H1 (cell line): ENCODE results near the gene RPLP2. TPM values are rescaled to one million over a fixed set of nuclear protein-coding genes. Genes with fewer than 3 reads are reported as not detected.

Source experiments
- CTCF ChIA-PET: fragments of 300-600 bp; sonication (Branson Sonifier 250); formaldehyde crosslinking; loops from one replicate; lab custom pipeline; 2021; ENCODE audit not compliant: partially characterized antibody; lab: Charles Lee
- POLR2A ChIA-PET: fragments of 300-600 bp; sonication (Branson Sonifier 250); formaldehyde crosslinking; loops from one replicate; lab custom pipeline; 2021; ENCODE audit warnings: inconsistent platforms; ENCODE audit not compliant: partially characterized antibody; lab: Charles Lee
- DNase-seq, 2 experiments: peaks; one replicate each; pipeline versions ENCODE4 v3.0.0 to v3.0.0-alpha.2; 2010 to 2022; ENCODE audit warnings: low spot score in 2 of 2, low read depth in 1 of 2, mixed read lengths in 1 of 2
- FAIRE-seq: peaks from 2 replicates; lab custom pipeline; 2011; peaks lifted over from hg19 to GRCh38; lab: Jason Lieb, UNC
- H2AFZ ChIP-seq: 2 replicates; pipeline ENCODE4 v1.8.1; 2012; ENCODE audit warnings: low read length, inconsistent platforms
- H2AK5ac ChIP-seq: 2 replicates; pipeline ENCODE4 v1.6.1; 2013; ENCODE audit warnings: low read depth, low read length
- H2BK120ac ChIP-seq: replicated peaks from 2 replicates; pipeline ENCODE3; 2013; ENCODE audit warnings: low read depth, low read length, inconsistent platforms
- H2BK12ac ChIP-seq: 2 replicates; pipeline ENCODE4 v1.6.1; 2013; ENCODE audit warnings: low read depth, low read length
- H2BK15ac ChIP-seq: 2 replicates; pipeline ENCODE4 v1.6.1; 2013; ENCODE audit warnings: low read length
- H2BK20ac ChIP-seq: 2 replicates; pipeline ENCODE4 v1.6.1; 2013; ENCODE audit warnings: low read length
- H2BK5ac ChIP-seq: 2 replicates; pipeline ENCODE4 v1.6.1; 2013; ENCODE audit warnings: low read depth, low read length
- H3K14ac ChIP-seq: 2 replicates; pipeline ENCODE4 v1.6.1; 2013; ENCODE audit warnings: inconsistent platforms; ENCODE audit not compliant: insufficient read length
- H3K18ac ChIP-seq: 2 replicates; pipeline ENCODE4 v1.6.1; 2013; ENCODE audit warnings: low read length; ENCODE audit errors: extremely low read depth
- H3K23ac ChIP-seq: 2 replicates; pipeline ENCODE4 v1.6.1; 2013; ENCODE audit warnings: inconsistent platforms; ENCODE audit not compliant: insufficient read length
- H3K23me2 ChIP-seq: 2 replicates; pipeline ENCODE4 v1.6.1; 2013; ENCODE audit warnings: low read depth, low read length
- H3K27ac ChIP-seq: 2 replicates; pipeline ENCODE4 v1.6.1; 2011; ENCODE audit warnings: low read depth, low read length, inconsistent platforms
- H3K27me3 ChIP-seq, 4 experiments: replicated peaks in 1 of 4; 1 replicate in 1 of 4; 2 replicates in 3 of 4; pipeline versions ENCODE4 v1.6.1 to v1.8.1; 2011 to 2013; ENCODE audit warnings: low read length in 3 of 4, mild to moderate bottlenecking in 3 of 4, inconsistent platforms in 2 of 4, mixed read lengths in 2 of 4, moderate library complexity in 1 of 4; ENCODE audit not compliant: control insufficient read depth in 3 of 4, insufficient read depth in 3 of 4; ENCODE audit errors: extremely low read depth in 1 of 4
- H3K36me3 ChIP-seq, 4 experiments: 2 replicates each; pipeline versions ENCODE4 v1.6.1 to v1.8.1; 2011 to 2013; ENCODE audit warnings: mild to moderate bottlenecking in 4 of 4, low read length in 3 of 4, moderate library complexity in 2 of 4, control low read depth in 1 of 4, inconsistent platforms in 1 of 4; ENCODE audit not compliant: insufficient read depth in 4 of 4, control insufficient read depth in 2 of 4
- H3K4ac ChIP-seq: replicated peaks from 2 replicates; pipeline ENCODE3; 2013; ENCODE audit warnings: low read length, low read depth, mixed read lengths, inconsistent platforms; ENCODE audit not compliant: insufficient read length
- H3K4me1 ChIP-seq, 4 experiments: replicated peaks in 1 of 4; 1 replicate in 1 of 4; 2 replicates in 3 of 4; pipeline versions ENCODE4 v1.6.1 to v1.8.1; 2011 to 2013; ENCODE audit warnings: low read length in 3 of 4, inconsistent platforms in 2 of 4, mixed read lengths in 1 of 4; ENCODE audit not compliant: insufficient read depth in 4 of 4, control insufficient read depth in 3 of 4
- H3K4me2 ChIP-seq, 2 experiments: 2 replicates each; pipeline versions ENCODE4 v1.6.1 to v1.8.1; 2011 to 2013; ENCODE audit warnings: low read depth in 2 of 2, low read length in 2 of 2, control low read depth in 1 of 2, inconsistent platforms in 1 of 2, mild to moderate bottlenecking in 1 of 2; ENCODE audit not compliant: insufficient read depth in 1 of 2
- H3K4me3 ChIP-seq, 4 experiments: fragments of 200-600, 300-600 bp in 1 of 4; sonication (generic), shearing (Covaris generic), sonication (Bioruptor Twin) in 1 of 4; 2 replicates each; pipeline versions ENCODE4 v1.5.1 to v1.8.1; 2011 to 2016; ENCODE audit warnings: low read length in 4 of 4, low read depth in 3 of 4, control low read depth in 2 of 4, inconsistent platforms in 2 of 4, mild to moderate bottlenecking in 2 of 4, mixed read lengths in 1 of 4, moderate library complexity in 1 of 4; ENCODE audit not compliant: insufficient read depth in 2 of 4; ENCODE audit errors: extremely low read depth in 1 of 4
- H3K56ac ChIP-seq: replicated peaks from 2 replicates; pipeline ENCODE3; 2013; ENCODE audit warnings: low read depth, mild to moderate bottlenecking, mixed read lengths, low read length, inconsistent platforms; ENCODE audit not compliant: insufficient read length
- H3K79me1 ChIP-seq: 2 replicates; pipeline ENCODE4 v1.6.1; 2013; ENCODE audit warnings: low read depth, low read length, control low read depth
- H3K79me2 ChIP-seq, 2 experiments: 2 replicates each; pipeline versions ENCODE4 v1.6.1 to v1.8.1; 2012 to 2013; ENCODE audit warnings: low read length in 2 of 2, mild to moderate bottlenecking in 2 of 2, inconsistent platforms in 1 of 2; ENCODE audit not compliant: insufficient read depth in 2 of 2, control insufficient read depth in 1 of 2
- H3K9ac ChIP-seq, 4 experiments: replicated peaks in 1 of 4; 1 replicate in 1 of 4; 2 replicates in 3 of 4; pipeline versions ENCODE4 v1.6.1 to v1.8.1; 2011 to 2013; ENCODE audit warnings: low read depth in 3 of 4, low read length in 3 of 4, control low read depth in 2 of 4, mild to moderate bottlenecking in 2 of 4, moderate library complexity in 2 of 4, inconsistent platforms in 1 of 4; ENCODE audit errors: extremely low read depth in 1 of 4
- H3K9me3 ChIP-seq, 2 experiments: 2 replicates each; pipeline versions ENCODE4 v1.6.1 to v1.8.1; 2012 to 2013; ENCODE audit warnings: mild to moderate bottlenecking in 2 of 2, moderate library complexity in 2 of 2, control low read depth in 1 of 2, inconsistent platforms in 1 of 2, low read depth in 1 of 2, low read length in 1 of 2, mixed read lengths in 1 of 2; ENCODE audit not compliant: insufficient read depth in 2 of 2
- H4K20me1 ChIP-seq, 2 experiments: replicated peaks in 1 of 2; 2 replicates each; pipeline versions ENCODE3 to v1.8.1; 2011 to 2013; ENCODE audit warnings: inconsistent platforms in 2 of 2, low read length in 2 of 2, mild to moderate bottlenecking in 1 of 2; ENCODE audit not compliant: insufficient read depth in 2 of 2, control insufficient read depth in 1 of 2
- H4K5ac ChIP-seq: 2 replicates; pipeline ENCODE4 v1.6.1; 2013; ENCODE audit warnings: low read length, low read depth, mixed read lengths, inconsistent platforms; ENCODE audit not compliant: insufficient read length
- H4K8ac ChIP-seq: 2 replicates; pipeline ENCODE4 v1.8.0; 2013; ENCODE audit warnings: mild to moderate bottlenecking, moderate library complexity, low read length, inconsistent platforms; ENCODE audit not compliant: insufficient read depth; ENCODE audit errors: extremely low read depth
- H4K91ac ChIP-seq: replicated peaks from 2 replicates; pipeline ENCODE3; 2013; ENCODE audit warnings: low read length, mixed read lengths, inconsistent platforms; ENCODE audit not compliant: insufficient read length
- EGR1 ChIP-seq: IDR thresholded peaks from 2 replicates; pipeline ENCODE4 v1.6.1; 2011; ENCODE audit warnings: low read depth, low read length, borderline replicate concordance
- EZH2 ChIP-seq: fragments of 200-600 bp; sonication (generic); IDR thresholded peaks from 2 replicates; pipeline ENCODE4 v1.7.1; 2012; ENCODE audit warnings: low read depth, mild to moderate bottlenecking, moderate library complexity, low read length, inconsistent platforms; ENCODE audit not compliant: severe bottlenecking
- HDAC6 ChIP-seq: IDR thresholded peaks from one replicate; pipeline ENCODE4 v1.7.1; 2012; ENCODE audit warnings: low read depth, mild to moderate bottlenecking, inconsistent platforms, low read length, moderate library complexity
- KDM4A ChIP-seq: IDR thresholded peaks from one replicate; pipeline ENCODE4 v1.7.1; 2012; ENCODE audit warnings: low read depth, mild to moderate bottlenecking, moderate library complexity, low read length, inconsistent platforms; ENCODE audit not compliant: severe bottlenecking
- KDM5A ChIP-seq: fragments of 200-600 bp; IDR thresholded peaks from 2 replicates; pipeline ENCODE4 v1.7.1; 2012; ENCODE audit warnings: mild to moderate bottlenecking, low read length, inconsistent platforms, mixed read lengths
- POLR2A ChIP-seq, 2 experiments: IDR thresholded peaks; 1 replicate in 1 of 2; 2 replicates in 1 of 2; pipeline ENCODE4 v1.6.1; 2011; ENCODE audit warnings: low read depth in 2 of 2, low read length in 2 of 2, mild to moderate bottlenecking in 2 of 2; ENCODE audit errors: control extremely low read depth in 1 of 2
- RBBP5 ChIP-seq: IDR thresholded peaks from 2 replicates; pipeline ENCODE4 v1.7.1; 2012; ENCODE audit warnings: low read depth, mild to moderate bottlenecking, inconsistent platforms, low read length, moderate library complexity, borderline replicate concordance
- SAP30 ChIP-seq: fragments of 300-600 bp; sonication (generic); IDR thresholded peaks from 2 replicates; pipeline ENCODE4 v1.7.1; 2012; ENCODE audit warnings: low read length, moderate library complexity, mild to moderate bottlenecking, inconsistent platforms; ENCODE audit not compliant: insufficient read depth, insufficient replicate concordance
- TAF7 ChIP-seq: optimal IDR thresholded peaks from 2 replicates; pipeline ENCODE3; 2011; ENCODE audit warnings: low read depth, mild to moderate bottlenecking, inconsistent platforms, low read length, moderate library complexity, borderline replicate concordance
- TEAD4 ChIP-seq: IDR thresholded peaks from 2 replicates; pipeline ENCODE4 v1.6.1; 2012; ENCODE audit warnings: low read depth, low read length, inconsistent platforms, mixed read lengths
- WGBS, 2 experiments: shearing (Covaris generic) in 1 of 2; methylation state at CpG; one replicate each; pipeline versions ENCODE4 v1.1.6 to v1.1.7; 2013 to 2015; ENCODE audit warnings: low lambda C conversion rate in 2 of 2, mixed read lengths in 2 of 2, inconsistent platforms in 1 of 2, low coverage in 1 of 2, missing lambda C conversion rate in 1 of 2; ENCODE audit not compliant: insufficient replicate concordance in 2 of 2, insufficient coverage in 1 of 2, insufficient read length in 1 of 2; ENCODE audit errors: extremely low coverage in 1 of 2, missing lambda C conversion rate in 1 of 2; 5-methylcytosine and 5-hydroxymethylcytosine counted together
- polyA plus RNA-seq, 7 experiments: library from polyadenylated mRNA; depleted of rRNA in 3 of 7; stranded (reverse) in 5 of 7; unstranded in 2 of 7; fragments of >200 nt in 5 of 7; fragments of 200-250 nt in 2 of 7; gene quantifications; 1 replicate in 5 of 7; 2 replicates in 1 of 7; 4 replicates in 1 of 7; pipeline versions ENCODE4 v1.2.1 to v1.2.3, GENCODE V29; 2011 to 2013; ENCODE audit warnings: missing spikeins in 2 of 7, mixed read lengths in 2 of 7
- total RNA-seq: library from RNA; stranded (reverse); fragmentation: NEBNext Ultra II Directional; extraction: Animal tissue kit (Norgen Biotek cat#: 25700); gene quantifications from 2 replicates; pipeline ENCODE4 v1.2.1, GENCODE V29; 2021

Gene RPLP2
- total and polyA plus RNA-seq, 2 of the 8 experiments (the other 6 are each of a cell fraction or from before 2014, with no cell fraction given): 1,789 to 2,106 TPM

- FAIRE-seq (no peak), DNase-seq (no peak)
- Histone ChIP-seq H3K79me2 (peaks cover 0 to 5% of the 10 kb centered on the region in 2 experiments; a peak in 1 of 4 replicates), H4K91ac (no peak overlapping the region), H2BK20ac (no peak overlapping the region), H3K4ac (no peak overlapping the region), H3K4me3 (peak overlapping the region; percentile 77 to 92 (median 80); a peak in 5 of 8 replicates), H2BK12ac (no peak overlapping the region), H3K27me3 (no peaks in the 10 kb centered on the region; a peak in 2 of 7 replicates), H3K9me3 (no peaks in the 10 kb centered on the region), H3K36me3 (peaks cover 0 to 10% (median 1%) of the 10 kb centered on the region in 4 experiments; a peak in 1 of 8 replicates), H4K20me1 (peaks cover 0 to 14% of the 10 kb centered on the region in 2 experiments), H3K9ac (no peak overlapping the region), H3K79me1 (peaks cover 8% of the 10 kb centered on the region), H2AK5ac (no peak overlapping the region), H4K8ac (no peak overlapping the region), H3K18ac (no peak overlapping the region), H2BK15ac (no peak overlapping the region; the same call in 1 of the 2 replicates), H3K14ac (no peak overlapping the region), H3K56ac (no peak overlapping the region), H3K23me2 (peaks cover 8% of the 10 kb centered on the region; the same call in 1 of the 2 replicates), H3K23ac (no peak overlapping the region), H4K5ac (no peak overlapping the region), H2BK5ac (no peak overlapping the region), H3K4me2 (peak overlapping the region; percentile 70 to 83), H2BK120ac (no peak overlapping the region), H2AFZ (no peak overlapping the region), H3K27ac (no peak overlapping the region), H3K4me1 (peaks cover 0 to 15% (median 9%) of the 10 kb centered on the region in 4 experiments; a peak in 5 of 7 replicates)
- POLR2A ChIA-PET: interaction anchor here (1.3 to 53.0 kb wide), 6 partner anchors 9 to 124 kb away, joined by 3 to 1917 read pairs (median 6); partner anchors contain the start of genes CD151, CEND1, CRACR2B and PIDD1
- WGBS, 2 experiments: 93% methylated on average over 11 of the region's 11 CpGs; no CpG with 5 or more reads in 1 of the 2 experiments
- CTCF ChIA-PET: interaction anchor here (1.0 to 1.2 kb wide), 2 partner anchors 22 to 273 kb away, joined by 3 read pairs; no protein-coding TSS in a partner anchor
- TF ChIP-seq KDM5A (no peak), SAP30 (no peak), TEAD4 (no peak), POLR2A (IDR thresholded peaks at IDR 0.05; ENCODE audit: control extremely low read depth in 1 of 2, low read depth in 2 of 2, low read length in 2 of 2) (no peak), KDM4A (no peak), RBBP5 (no peak), EZH2 (no peak), HDAC6 (no peak), TAF7 (no peak), EGR1 (no peak)
These were observed 11.1 kb downstream of the RPLP2 start for GRCh38 chr11:820655-821511.
